G401.6 (cell line): ENCODE results near the gene SERPINI1.

Source experiments
- FAIRE-seq: peaks from 2 replicates; lab custom pipeline; 2012; peaks lifted over from hg19 to GRCh38; lab: Jason Lieb, UNC

Gene SERPINI1

GRCh38 chr3:167734498-167735232, 856 bp upstream of the SERPINI1 start, which contains the start of gene PDCD10:
TSS of gene PDCD10 (minus strand) at chr3:167734892. CDS start at chr3:167720157, 14,735 bp downstream.
- peak; percentile 98 for FAIRE-seq

- FAIRE-seq, result no peak
Measured at GRCh38 chr3:167736264-167736787, 805 bp downstream of the SERPINI1 start.

GRCh38 chr3:167736997-167737396, 1.5 kb downstream of the SERPINI1 start:
- FAIRE-seq, result no peak

- no peak for FAIRE-seq
Measured at GRCh38 chr3:167738037-167738436, 2.5 kb downstream of the SERPINI1 start.

GRCh38 chr3:167739190-167739810, 3.8 kb downstream of the SERPINI1 start:
- FAIRE-seq, result no peak

- FAIRE-seq, result peak; percentile 39
Measured at GRCh38 chr3:167740961-167741587, 5.6 kb downstream of the SERPINI1 start.

- no peak for FAIRE-seq
Measured at GRCh38 chr3:167742338-167742737, 6.8 kb downstream of the SERPINI1 start.

GRCh38 chr3:167743799-167744198, 8.3 kb downstream of the SERPINI1 start:
- no peak for FAIRE-seq

- FAIRE-seq, result no peak
Measured at GRCh38 chr3:167749209-167749608, 13.7 kb downstream of the SERPINI1 start.

GRCh38 chr3:167749728-167750127, 14.2 kb downstream of the SERPINI1 start:
- FAIRE-seq, result no peak

- FAIRE-seq, result no peak
Measured at GRCh38 chr3:167750272-167750971, 14.9 kb downstream of the SERPINI1 start.

- FAIRE-seq, result no peak
Measured at GRCh38 chr3:167754049-167754448, 18.5 kb downstream of the SERPINI1 start.

GRCh38 chr3:167761302-167761701, 25.8 kb downstream of the SERPINI1 start:
- no peak for FAIRE-seq

GRCh38 chr3:167762296-167762695, 26.8 kb downstream of the SERPINI1 start:
- no peak for FAIRE-seq

GRCh38 chr3:167772992-167773391, 37.5 kb downstream of the SERPINI1 start:
- no peak for FAIRE-seq

GRCh38 chr3:167773584-167773983, 38.1 kb downstream of the SERPINI1 start:
- FAIRE-seq, result no peak

- no peak for FAIRE-seq
Measured at GRCh38 chr3:167776066-167776685, 40.7 kb downstream of the SERPINI1 start.

GRCh38 chr3:167777356-167777755, 41.8 kb downstream of the SERPINI1 start:
- no peak for FAIRE-seq

- FAIRE-seq, result no peak
Measured at GRCh38 chr3:167780214-167780883, 44.8 kb downstream of the SERPINI1 start.

- FAIRE-seq, result no peak
Measured at GRCh38 chr3:167783781-167784180, 48.3 kb downstream of the SERPINI1 start.

- no peak for FAIRE-seq
Measured at GRCh38 chr3:167785790-167786189, 50.3 kb downstream of the SERPINI1 start.
